Retinal pigment epithelial cell (primary cell): ENCODE data around the gene SLC25A24.

ENCODE experiments used
- DNase-seq: peaks from one replicate; pipeline ENCODE4 v3.0.0-alpha.2; 2010; ENCODE audit warnings: low read depth
- H3K4me3 ChIP-seq: 2 replicates; pipeline ENCODE4 v1.5.1; 2011; ENCODE audit warnings: mild to moderate bottlenecking, low read length, control low read depth, moderate library complexity
- CTCF ChIP-seq: conservative IDR thresholded peaks from 2 replicates; pipeline ENCODE4 v1.5.1; 2011; ENCODE audit warnings: low read depth, low read length, control low read depth, inconsistent platforms

Gene SLC25A24

GRCh38 chr1:108130794-108131193, 69.3 kb downstream of the SLC25A24 start:
- no peak for TF ChIP-seq CTCF
- no peak for DNase-seq

GRCh38 chr1:108129999-108130398, 70.1 kb downstream of the SLC25A24 start:
- TF ChIP-seq CTCF: no peak
- H3K4me3 ChIP-seq: no peak overlapping the region
- no peak for DNase-seq

More at GRCh38 chr1:108130794-108131193, 69.3 kb downstream of the SLC25A24 start:
- H3K4me3 ChIP-seq: no peak overlapping the region

- TF ChIP-seq CTCF: peak; percentile 94
- no peak overlapping the region for H3K4me3 ChIP-seq
- peak; percentile 39 for DNase-seq
Observed at GRCh38 chr1:108125312-108126138, 74.6 kb downstream of the SLC25A24 start.

GRCh38 chr1:108124622-108125311, 75.4 kb downstream of the SLC25A24 start:
- H3K4me3 ChIP-seq: no peak overlapping the region
- DNase-seq: no peak
- TF ChIP-seq CTCF: no peak

- H3K4me3 ChIP-seq: no peak overlapping the region
- DNase-seq: no peak
- TF ChIP-seq CTCF: no peak
Observed at GRCh38 chr1:108124023-108124422, 76.1 kb downstream of the SLC25A24 start.

- no peak overlapping the region for H3K4me3 ChIP-seq
- TF ChIP-seq CTCF: no peak
- DNase-seq: no peak
Observed at GRCh38 chr1:108121358-108122143, 78.6 kb downstream of the SLC25A24 start.
